Calu3 (cell line): ENCODE results near the gene ARHGAP20. TPM values are rescaled to one million over a fixed set of nuclear protein-coding genes. Genes with fewer than 3 reads are reported as not detected.

Source experiments
- BruUV-seq: library from RNA; stranded (reverse); fragments of 400-500 nt; replicated peaks from 2 replicates; lab custom pipeline; 2021; lab: Mats Ljungman, UMichigan
- CTCF ChIA-PET: fragments of 300-600 bp; sonication (Branson Sonifier 250); formaldehyde crosslinking; loops from one replicate; lab custom pipeline; 2022; ENCODE audit warnings: antibody characterized with exemption; lab: Charles Lee
- DNase-seq: peaks from one replicate; pipeline ENCODE4 v3.0.0; 2022
- H3K27ac Mint-ChIP-seq: one replicate; pipeline ENCODE4 v1.8.0; 2022; ENCODE audit warnings: mixed read lengths; ENCODE audit not compliant: unreplicated experiment
- H3K27me3 Mint-ChIP-seq: one replicate; pipeline ENCODE4 v1.8.0; 2022; ENCODE audit warnings: mixed read lengths; ENCODE audit not compliant: unreplicated experiment
- H3K36me3 Mint-ChIP-seq: one replicate; pipeline ENCODE4 v1.8.0; 2022; ENCODE audit warnings: mild to moderate bottlenecking, moderate library complexity, mixed read lengths; ENCODE audit not compliant: insufficient read depth, unreplicated experiment
- H3K4me1 Mint-ChIP-seq: one replicate; pipeline ENCODE4 v1.8.0; 2022; ENCODE audit warnings: mild to moderate bottlenecking, low read depth, mixed read lengths; ENCODE audit not compliant: unreplicated experiment
- H3K4me3 Mint-ChIP-seq: one replicate; pipeline ENCODE4 v1.8.0; 2022; ENCODE audit warnings: mild to moderate bottlenecking, low read depth, moderate library complexity, mixed read lengths; ENCODE audit not compliant: unreplicated experiment
- H3K9me3 Mint-ChIP-seq: one replicate; pipeline ENCODE4 v1.8.0; 2022; ENCODE audit warnings: low read depth, mixed read lengths; ENCODE audit not compliant: unreplicated experiment
- intact Hi-C: fragments of 100-400 bp; cut with micrococcal nuclease; formaldehyde crosslinking; loops from one replicate; pipeline ENCODE4 v1.10.0; 2022; ENCODE audit not compliant: unreplicated experiment
- total RNA-seq: library from RNA; stranded (reverse); gene quantifications from 2 replicates; pipeline ENCODE4 v1.2.3, GENCODE V29; 2022
- TF ChIP-seq, protein P1 (sequence below): fragments of 200-600 bp; IDR thresholded peaks from one replicate; pipeline ENCODE4 v1.8.0; 2022; ENCODE audit warnings: antibody characterized with exemption; ENCODE audit not compliant: unreplicated experiment

ARHGAP20 gene
- total RNA-seq, 1 experiment from 2014 or later = not detected

DNA sequence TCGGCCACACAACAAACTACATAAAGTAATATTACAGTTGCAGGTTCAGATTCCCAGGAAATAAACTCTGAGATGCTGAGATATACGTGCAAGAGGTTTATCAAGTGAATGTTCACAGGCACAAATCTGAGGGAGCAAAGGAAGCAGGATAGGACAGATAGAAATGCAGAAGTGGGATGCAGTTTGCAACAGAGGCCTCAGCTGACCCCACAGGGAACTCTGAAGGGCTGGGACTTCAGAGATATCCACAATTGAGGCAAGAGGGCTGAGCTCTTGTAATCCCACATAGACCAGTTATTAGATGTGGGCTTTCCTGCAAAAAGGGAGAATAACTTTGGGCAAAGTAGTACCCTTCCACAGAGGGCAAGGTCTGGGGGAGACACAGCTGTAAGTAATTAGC is 25.4 kb upstream of the ARHGAP20 start:
- DNase-seq = no peak
- no peaks in the 10 kb centered on the region for H3K9me3 Mint-ChIP-seq
- peaks cover 61% of the 10 kb centered on the region for H3K27me3 Mint-ChIP-seq
- no TSS peak for BruUV-seq
- no peaks in the 10 kb centered on the region for H3K4me1 Mint-ChIP-seq
- intact Hi-C loops = no loop called here
- CTCF ChIA-PET = no interaction called here
- H3K4me3 Mint-ChIP-seq = no peak overlapping the region
- H3K27ac Mint-ChIP-seq = no peak overlapping the region
- TF ChIP-seq, protein P1, sequence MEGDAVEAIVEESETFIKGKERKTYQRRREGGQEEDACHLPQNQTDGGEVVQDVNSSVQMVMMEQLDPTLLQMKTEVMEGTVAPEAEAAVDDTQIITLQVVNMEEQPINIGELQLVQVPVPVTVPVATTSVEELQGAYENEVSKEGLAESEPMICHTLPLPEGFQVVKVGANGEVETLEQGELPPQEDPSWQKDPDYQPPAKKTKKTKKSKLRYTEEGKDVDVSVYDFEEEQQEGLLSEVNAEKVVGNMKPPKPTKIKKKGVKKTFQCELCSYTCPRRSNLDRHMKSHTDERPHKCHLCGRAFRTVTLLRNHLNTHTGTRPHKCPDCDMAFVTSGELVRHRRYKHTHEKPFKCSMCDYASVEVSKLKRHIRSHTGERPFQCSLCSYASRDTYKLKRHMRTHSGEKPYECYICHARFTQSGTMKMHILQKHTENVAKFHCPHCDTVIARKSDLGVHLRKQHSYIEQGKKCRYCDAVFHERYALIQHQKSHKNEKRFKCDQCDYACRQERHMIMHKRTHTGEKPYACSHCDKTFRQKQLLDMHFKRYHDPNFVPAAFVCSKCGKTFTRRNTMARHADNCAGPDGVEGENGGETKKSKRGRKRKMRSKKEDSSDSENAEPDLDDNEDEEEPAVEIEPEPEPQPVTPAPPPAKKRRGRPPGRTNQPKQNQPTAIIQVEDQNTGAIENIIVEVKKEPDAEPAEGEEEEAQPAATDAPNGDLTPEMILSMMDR = no peak
- peaks cover 4% of the 10 kb centered on the region for H3K36me3 Mint-ChIP-seq

DNA sequence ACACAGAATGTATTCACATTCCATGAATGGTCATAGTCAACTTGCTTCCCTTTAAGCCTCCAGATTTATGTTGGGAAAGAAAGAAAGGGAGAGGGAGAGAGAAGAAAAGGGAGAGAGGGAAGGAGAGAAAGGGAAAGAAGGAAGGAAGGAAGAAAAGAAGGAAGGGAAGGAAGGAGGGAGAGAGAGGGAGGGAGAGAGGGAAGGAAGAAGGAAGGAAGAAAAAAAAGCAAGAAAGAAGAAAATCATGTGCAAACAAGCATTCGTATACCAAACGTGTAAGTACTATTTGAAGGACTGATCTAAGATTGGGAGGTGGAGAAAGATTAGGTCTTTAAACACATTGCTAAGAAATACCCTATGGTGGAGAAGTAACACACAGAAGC is 23.9 kb upstream of the ARHGAP20 start:
- Mint-ChIP-seq H3K4me3 (no peak overlapping the region), H3K27ac (no peak overlapping the region), H3K27me3 (peaks cover 51% of the 10 kb centered on the region), H3K9me3 (no peaks in the 10 kb centered on the region), H3K36me3 (peaks cover 4% of the 10 kb centered on the region), H3K4me1 (no peaks in the 10 kb centered on the region)
- no peak for DNase-seq
- TF ChIP-seq, protein P1 = no peak
- CTCF ChIA-PET = no interaction called here
- BruUV-seq = no TSS peak
- intact Hi-C loops = no loop called here

DNA sequence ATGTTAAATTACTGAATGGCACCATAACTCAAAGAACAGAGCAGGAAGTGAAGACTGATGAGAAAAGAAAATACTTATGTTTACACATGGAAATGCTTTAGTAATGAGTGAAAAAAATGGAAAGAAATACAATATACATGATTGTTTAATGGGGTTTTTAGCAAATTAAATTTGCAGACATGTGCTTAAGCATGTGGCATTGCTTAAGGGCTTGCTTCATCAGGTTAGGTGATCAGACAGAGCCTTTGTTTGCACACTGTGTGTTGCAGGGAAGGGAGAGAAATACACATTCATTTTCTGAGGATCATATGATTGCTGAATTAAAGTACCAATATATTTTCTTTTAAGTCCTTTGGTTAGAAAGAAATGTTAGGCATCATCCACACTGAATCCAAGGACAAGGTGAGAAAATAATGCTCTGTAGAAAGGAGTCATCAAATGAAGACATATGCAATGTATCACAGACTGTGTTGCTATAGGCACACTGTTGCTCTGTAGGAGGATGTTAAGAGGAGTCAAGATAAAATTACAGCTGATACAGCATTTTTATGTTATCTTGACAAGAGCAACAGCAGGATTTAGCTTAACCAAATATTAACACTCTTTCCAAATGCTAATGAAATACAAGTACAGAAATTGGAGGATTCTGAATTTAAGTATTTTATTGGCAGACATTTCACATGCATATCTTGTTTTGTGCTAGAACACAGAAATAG is 23.4 kb upstream of the ARHGAP20 start:
- intact Hi-C loops = no loop called here
- TF ChIP-seq, protein P1 = no peak
- no peaks in the 10 kb centered on the region for H3K4me1 Mint-ChIP-seq
- peaks cover 4% of the 10 kb centered on the region for H3K36me3 Mint-ChIP-seq
- no peak overlapping the region for H3K27ac Mint-ChIP-seq
- DNase-seq = no peak
- no peaks in the 10 kb centered on the region for H3K9me3 Mint-ChIP-seq
- H3K4me3 Mint-ChIP-seq = no peak overlapping the region
- H3K27me3 Mint-ChIP-seq = peaks cover 46% of the 10 kb centered on the region
- CTCF ChIA-PET = no interaction called here
- BruUV-seq = no TSS peak

DNA sequence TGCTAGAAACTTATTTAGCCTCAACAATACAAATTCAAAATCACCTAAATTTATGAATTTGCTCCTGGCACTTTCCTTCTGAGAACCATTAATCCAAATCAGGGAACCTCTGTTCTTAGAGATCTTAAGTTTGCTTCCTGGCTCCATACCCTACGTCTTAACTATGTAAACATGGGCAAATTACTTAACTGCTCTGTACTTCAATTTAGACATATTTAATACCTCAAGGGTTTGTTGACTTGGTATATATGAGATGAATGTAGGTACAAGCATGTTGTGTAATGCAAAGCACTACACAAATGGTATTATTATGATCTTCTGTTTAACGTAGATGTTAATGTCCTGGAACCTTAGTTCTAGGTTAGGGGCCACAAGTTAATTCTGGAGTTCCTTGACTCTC is 22.6 kb upstream of the ARHGAP20 start:
- BruUV-seq = no TSS peak
- Mint-ChIP-seq H3K36me3 (peaks cover 4% of the 10 kb centered on the region), H3K27me3 (peaks cover 45% of the 10 kb centered on the region), H3K4me1 (no peaks in the 10 kb centered on the region), H3K9me3 (no peaks in the 10 kb centered on the region), H3K4me3 (no peak overlapping the region), H3K27ac (no peak overlapping the region)
- CTCF ChIA-PET = no interaction called here
- TF ChIP-seq, protein P1 = no peak
- intact Hi-C loops = no loop called here
- DNase-seq = no peak
